DOHH2 (cell line): ENCODE measurements around the gene TTBK1.
A peak's percentile ranks its signal among the peaks of the same experiment; 100 is the strongest.

Experiments used
- H3F3A ChIP-seq: fragments of 200-600 bp; sonication (generic), shearing (Covaris generic); 2 replicates; pipeline ENCODE4 v1.6.0; 2016; ENCODE audit warnings: antibody characterized with exemption, mild to moderate bottlenecking; ENCODE audit not compliant: control insufficient read depth, insufficient read depth
- H3K27ac ChIP-seq: fragments of 200-600 bp; sonication (generic); 2 replicates; pipeline ENCODE4 v1.5.1; 2014; ENCODE audit warnings: low read depth, mild to moderate bottlenecking, low read length, moderate library complexity
- H3K27me3 ChIP-seq: fragments of 200-600 bp; sonication (generic); 2 replicates; pipeline ENCODE4 v1.6.1; 2014; ENCODE audit warnings: mild to moderate bottlenecking, low read length, mixed read lengths; ENCODE audit not compliant: control insufficient read depth
- H3K36me3 ChIP-seq: fragments of 200-600 bp; sonication (generic); 2 replicates; pipeline ENCODE4 v1.6.1; 2014; ENCODE audit warnings: mild to moderate bottlenecking, low read length, moderate library complexity, mixed read lengths; ENCODE audit not compliant: control insufficient read depth
- H3K4me1 ChIP-seq: fragments of 200-600 bp; sonication (generic); 2 replicates; pipeline ENCODE4 v1.6.1; 2014; ENCODE audit warnings: mild to moderate bottlenecking, low read length, mixed read lengths; ENCODE audit not compliant: control insufficient read depth
- H3K4me2 ChIP-seq: fragments of 200-600 bp; sonication (generic); 2 replicates; pipeline ENCODE4 v1.6.0; 2014; ENCODE audit warnings: mild to moderate bottlenecking, low read length, moderate library complexity
- H3K4me3 ChIP-seq: fragments of 200-600 bp; sonication (generic); 2 replicates; pipeline ENCODE4 v1.5.1; 2014; ENCODE audit warnings: mild to moderate bottlenecking, low read length, mixed read lengths
- H3K79me2 ChIP-seq: fragments of 200-600 bp; sonication (generic); 2 replicates; pipeline ENCODE4 v1.6.1; 2014; ENCODE audit warnings: mild to moderate bottlenecking, low read length, mixed read lengths; ENCODE audit not compliant: control insufficient read depth
- H3K9me2 ChIP-seq: fragments of 200-600 bp; sonication (generic); replicated peaks from 2 replicates; pipeline ENCODE4 v1.6.1; 2014; ENCODE audit warnings: mild to moderate bottlenecking, low read length, mixed read lengths; ENCODE audit not compliant: control insufficient read depth
- H3K9me3 ChIP-seq: fragments of 200-600 bp; sonication (generic); 2 replicates; pipeline ENCODE4 v1.6.1; 2014; ENCODE audit warnings: antibody characterized with exemption, low read length, mixed read lengths; ENCODE audit not compliant: control insufficient read depth, insufficient read depth
- H4K20me1 ChIP-seq: fragments of 200-600 bp; sonication (generic); 2 replicates; pipeline ENCODE4 v1.6.0; 2014; ENCODE audit warnings: low read depth, mild to moderate bottlenecking, antibody characterized with exemption, low read length, moderate library complexity; ENCODE audit not compliant: control insufficient read depth, insufficient read depth
- EZH2phosphoT487 ChIP-seq: fragments of 200-600 bp; sonication (generic); IDR thresholded peaks from 2 replicates; pipeline ENCODE4 v1.6.1; 2017; ENCODE audit warnings: borderline replicate concordance, mild to moderate bottlenecking, antibody characterized with exemption, low read length, moderate library complexity, mixed read lengths
- TF ChIP-seq, protein P1 (sequence below): fragments of 200-600 bp; sonication (generic); IDR thresholded peaks from one replicate; pipeline ENCODE4 v1.5.1; 2014; ENCODE audit warnings: antibody characterized with exemption, mild to moderate bottlenecking, low read depth, low read length; ENCODE audit not compliant: poor library complexity, severe bottlenecking

TTBK1 gene

DNA sequence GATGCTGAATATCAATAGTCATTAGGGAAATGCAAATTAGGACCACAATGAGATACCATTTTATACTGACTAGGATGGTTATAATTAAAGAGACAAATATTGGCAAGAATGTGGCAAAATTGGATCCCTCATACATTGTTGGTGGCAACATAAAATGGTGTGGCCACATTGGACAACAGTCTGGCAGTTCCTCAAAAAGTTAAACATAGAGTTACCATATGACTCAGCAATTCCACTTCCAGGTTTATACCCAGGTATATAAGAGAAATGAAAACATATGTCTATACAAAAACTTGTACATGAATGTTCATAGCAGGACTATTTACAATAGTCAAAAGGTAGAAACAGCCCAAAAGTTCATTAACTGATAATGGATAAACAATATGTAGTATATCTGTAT is 67.3 kb downstream of the TTBK1 start:
- H3K4me1 ChIP-seq, result peaks cover 81% of the 10 kb centered on the region
- peaks cover 8% of the 10 kb centered on the region for H3K36me3 ChIP-seq
- H4K20me1 ChIP-seq, result no peaks in the 10 kb centered on the region
- peaks cover 33% of the 10 kb centered on the region for H3F3A ChIP-seq
- peak overlapping the region; percentile 96 for H3K27ac ChIP-seq
- H3K27me3 ChIP-seq, result no peaks in the 10 kb centered on the region
- no peak overlapping the region for H3K4me3 ChIP-seq
- peak overlapping the region; percentile 75; the same call in 1 of the 2 replicates for H3K4me2 ChIP-seq
- H3K9me3 ChIP-seq, result no peaks in the 10 kb centered on the region
- H3K9me2 ChIP-seq, result no peaks in the 10 kb centered on the region
- peaks cover 3% of the 10 kb centered on the region; the same call in 1 of the 2 replicates for H3K79me2 ChIP-seq
- TF ChIP-seq EZH2phosphoT487, result no peak
- TF ChIP-seq, protein P1, sequence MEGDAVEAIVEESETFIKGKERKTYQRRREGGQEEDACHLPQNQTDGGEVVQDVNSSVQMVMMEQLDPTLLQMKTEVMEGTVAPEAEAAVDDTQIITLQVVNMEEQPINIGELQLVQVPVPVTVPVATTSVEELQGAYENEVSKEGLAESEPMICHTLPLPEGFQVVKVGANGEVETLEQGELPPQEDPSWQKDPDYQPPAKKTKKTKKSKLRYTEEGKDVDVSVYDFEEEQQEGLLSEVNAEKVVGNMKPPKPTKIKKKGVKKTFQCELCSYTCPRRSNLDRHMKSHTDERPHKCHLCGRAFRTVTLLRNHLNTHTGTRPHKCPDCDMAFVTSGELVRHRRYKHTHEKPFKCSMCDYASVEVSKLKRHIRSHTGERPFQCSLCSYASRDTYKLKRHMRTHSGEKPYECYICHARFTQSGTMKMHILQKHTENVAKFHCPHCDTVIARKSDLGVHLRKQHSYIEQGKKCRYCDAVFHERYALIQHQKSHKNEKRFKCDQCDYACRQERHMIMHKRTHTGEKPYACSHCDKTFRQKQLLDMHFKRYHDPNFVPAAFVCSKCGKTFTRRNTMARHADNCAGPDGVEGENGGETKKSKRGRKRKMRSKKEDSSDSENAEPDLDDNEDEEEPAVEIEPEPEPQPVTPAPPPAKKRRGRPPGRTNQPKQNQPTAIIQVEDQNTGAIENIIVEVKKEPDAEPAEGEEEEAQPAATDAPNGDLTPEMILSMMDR, result no peak

DNA sequence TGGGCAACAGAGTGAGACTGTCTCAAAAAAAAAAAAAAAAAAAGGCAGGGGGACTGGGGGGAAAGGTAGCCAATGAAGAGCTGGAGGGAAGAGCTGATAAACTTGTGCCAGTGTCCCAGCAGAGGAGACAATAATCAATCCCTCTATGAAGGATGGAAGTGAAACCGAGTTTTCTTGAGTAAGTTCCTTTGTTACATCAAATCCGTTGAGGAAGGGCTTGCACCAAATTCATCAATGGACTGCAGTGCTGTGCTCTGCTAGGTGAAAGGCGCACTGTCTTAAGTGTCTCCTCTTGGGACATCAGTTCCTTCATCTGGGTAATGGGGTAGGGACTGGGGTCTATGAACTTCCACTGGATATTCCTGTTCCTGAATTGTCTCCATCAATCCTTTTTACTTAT is 68.4 kb downstream of the TTBK1 start:
- H3K4me1 ChIP-seq, result peaks cover 92% of the 10 kb centered on the region

DNA sequence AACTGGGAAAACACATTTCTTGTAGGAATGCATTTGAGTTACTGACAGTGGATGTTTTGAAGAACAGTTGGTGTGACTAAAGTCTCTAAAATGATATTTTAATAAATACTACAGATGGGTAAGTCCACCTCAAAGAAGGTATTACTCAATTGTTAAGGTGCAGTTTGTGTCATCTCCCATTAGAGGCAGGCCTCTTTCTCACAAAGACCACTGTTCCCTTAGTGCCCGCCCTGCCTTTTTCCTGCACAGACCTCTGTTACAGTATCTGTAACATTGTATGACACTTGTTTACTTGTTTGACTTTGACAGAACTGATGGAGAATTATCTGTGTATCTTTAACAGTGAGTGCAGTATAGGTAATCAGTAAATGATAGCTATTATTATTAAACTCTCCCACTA is 70.5 kb downstream of the TTBK1 start:
- Histone ChIP-seq H3K4me2 (peak overlapping the region; percentile 75), H3K9me2 (no peaks in the 10 kb centered on the region), H3K4me1 (peaks cover 99% of the 10 kb centered on the region), H3K36me3 (peaks cover 23% of the 10 kb centered on the region), H3K27me3 (no peaks in the 10 kb centered on the region), H3K4me3 (peak overlapping the region; percentile 56), H3K27ac (peak overlapping the region; percentile 96), H3K79me2 (no peaks in the 10 kb centered on the region), H4K20me1 (no peaks in the 10 kb centered on the region), H3K9me3 (no peaks in the 10 kb centered on the region), H3F3A (peaks cover 50% of the 10 kb centered on the region)
- no peak for TF ChIP-seq EZH2phosphoT487
- TF ChIP-seq, protein P1, result no peak

More for the DNA sequence above, 68.4 kb downstream of the TTBK1 start:
- Histone ChIP-seq H3K4me3 (peak overlapping the region; percentile 35), H3K27me3 (no peaks in the 10 kb centered on the region), H4K20me1 (no peaks in the 10 kb centered on the region), H3K27ac (peak overlapping the region; percentile 96), H3F3A (peaks cover 33% of the 10 kb centered on the region), H3K36me3 (peaks cover 18% of the 10 kb centered on the region), H3K9me3 (no peaks in the 10 kb centered on the region), H3K4me2 (peak overlapping the region; percentile 75), H3K9me2 (no peaks in the 10 kb centered on the region), H3K79me2 (peaks cover 3% of the 10 kb centered on the region; the same call in 1 of the 2 replicates)
- TF ChIP-seq, protein P1, result no peak
- TF ChIP-seq EZH2phosphoT487, result no peak
